Nephron progenitor cell (in vitro differentiated cells): ENCODE measurements around the gene MUC13.

Experiments
- DNase-seq: peaks from one replicate; pipeline ENCODE4 v3.0.0; 2021
- H3K27ac Mint-ChIP-seq: 2 replicates; pipeline ENCODE4 v1.8.0; 2021; ENCODE audit warnings: mild to moderate bottlenecking, moderate library complexity, mixed read lengths
- H3K27me3 Mint-ChIP-seq: 2 replicates; pipeline ENCODE4 v1.8.0; 2021; ENCODE audit warnings: mild to moderate bottlenecking, low read depth, mixed read lengths; ENCODE audit not compliant: poor library complexity
- H3K36me3 Mint-ChIP-seq: 2 replicates; pipeline ENCODE4 v1.8.0; 2021; ENCODE audit warnings: low read depth, mixed read lengths
- H3K4me1 Mint-ChIP-seq: 2 replicates; pipeline ENCODE4 v1.8.0; 2021; ENCODE audit warnings: mixed read lengths
- H3K4me3 Mint-ChIP-seq: 2 replicates; pipeline ENCODE4 v1.8.0; 2021; ENCODE audit warnings: mild to moderate bottlenecking, moderate library complexity, mixed read lengths
- H3K9me3 Mint-ChIP-seq: 2 replicates; pipeline ENCODE4 v1.8.0; 2021; ENCODE audit warnings: mild to moderate bottlenecking, moderate library complexity, mixed read lengths
- CTCF ChIP-seq: fragments of 200-600 bp; sonication (generic); IDR thresholded peaks from 2 replicates; pipeline ENCODE4 v1.5.0; 2021; ENCODE audit warnings: antibody characterized with exemption

Gene MUC13

GRCh38 chr3:124915254-124915653 lies 19.3 kb downstream of the MUC13 start:
- Mint-ChIP-seq H3K4me1 (peaks cover 5% of the 10 kb centered on the region), H3K4me3 (no peak overlapping the region), H3K27me3 (peaks cover 21% of the 10 kb centered on the region), H3K36me3 (no peaks in the 10 kb centered on the region), H3K9me3 (no peaks in the 10 kb centered on the region), H3K27ac (no peak overlapping the region)
- no peak for DNase-seq
- TF ChIP-seq CTCF = no peak

GRCh38 chr3:124907957-124908356 lies 26.6 kb downstream of the MUC13 start:
- no peak for DNase-seq
- no peak overlapping the region for H3K4me3 Mint-ChIP-seq
- peaks cover 24% of the 10 kb centered on the region for H3K27me3 Mint-ChIP-seq
- no peak for TF ChIP-seq CTCF
- H3K4me1 Mint-ChIP-seq = peaks cover 5% of the 10 kb centered on the region
- no peak overlapping the region for H3K27ac Mint-ChIP-seq
- H3K9me3 Mint-ChIP-seq = no peaks in the 10 kb centered on the region
- H3K36me3 Mint-ChIP-seq = no peaks in the 10 kb centered on the region

- Mint-ChIP-seq H3K36me3 (no peaks in the 10 kb centered on the region), H3K9me3 (no peaks in the 10 kb centered on the region), H3K4me1 (peaks cover 5% of the 10 kb centered on the region), H3K4me3 (no peak overlapping the region), H3K27me3 (peaks cover 18% of the 10 kb centered on the region), H3K27ac (no peak overlapping the region)
- TF ChIP-seq CTCF = no peak
- DNase-seq = no peak
Measured at GRCh38 chr3:124904835-124905492, 29.6 kb downstream of the MUC13 start.

GRCh38 chr3:124903896-124904834 lies 30.4 kb downstream of the MUC13 start:
- no peaks in the 10 kb centered on the region for H3K9me3 Mint-ChIP-seq
- peaks cover 5% of the 10 kb centered on the region for H3K4me1 Mint-ChIP-seq
- no peak for DNase-seq
- no peak overlapping the region for H3K4me3 Mint-ChIP-seq
- TF ChIP-seq CTCF = no peak
- peaks cover 18% of the 10 kb centered on the region for H3K27me3 Mint-ChIP-seq
- no peaks in the 10 kb centered on the region for H3K36me3 Mint-ChIP-seq
- no peak overlapping the region for H3K27ac Mint-ChIP-seq

GRCh38 chr3:124896824-124897526 lies 37.6 kb downstream of the MUC13 start:
- DNase-seq = no peak
- Mint-ChIP-seq H3K27ac (no peak overlapping the region), H3K9me3 (no peaks in the 10 kb centered on the region), H3K4me1 (no peaks in the 10 kb centered on the region), H3K36me3 (no peaks in the 10 kb centered on the region), H3K27me3 (peaks cover 14% of the 10 kb centered on the region), H3K4me3 (no peak overlapping the region)
- no peak for TF ChIP-seq CTCF
